HepG2 (cell line): ENCODE data around the gene PTRHD1. TPM values are rescaled to one million over a fixed set of nuclear protein-coding genes. Genes with fewer than 3 reads are reported as not detected.

Experiments
- ARNTL ChIP-seq: sonication (generic); formaldehyde crosslinking; IDR thresholded peaks from 2 replicates; pipeline ENCODE4 v1.4.0; 2020; ENCODE audit warnings: mild to moderate bottlenecking, missing genetic modification reagents
- ELF3 ChIP-seq: IDR thresholded peaks from 2 replicates; pipeline ENCODE4 v1.6.1; 2016; ENCODE audit warnings: missing genetic modification reagents, missing compliant biosample characterization
- HOXD1 ChIP-seq: sonication (generic); formaldehyde crosslinking; IDR thresholded peaks from 2 replicates; pipeline ENCODE4 v1.5.0; 2020; ENCODE audit warnings: missing genetic modification reagents
- MATR3 ChIP-seq: sonication (generic); formaldehyde crosslinking; IDR thresholded peaks from 2 replicates; pipeline ENCODE4 v1.4.0; 2020; ENCODE audit warnings: missing genetic modification reagents
- MTF1 ChIP-seq: sonication (generic); formaldehyde crosslinking; IDR thresholded peaks from 2 replicates; pipeline ENCODE4 v1.5.0; 2020; ENCODE audit warnings: missing genetic modification reagents
- MZF1 ChIP-seq: sonication (generic); formaldehyde crosslinking; IDR thresholded peaks from 2 replicates; pipeline ENCODE4 v1.8.1; 2023; ENCODE audit warnings: mild to moderate bottlenecking, missing genetic modification reagents, borderline replicate concordance
- NFKBIZ ChIP-seq: IDR thresholded peaks from 2 replicates; pipeline ENCODE4 v1.6.1; 2018; ENCODE audit warnings: missing genetic modification reagents, missing compliant biosample characterization
- ZBTB21 ChIP-seq: sonication (generic); formaldehyde crosslinking; IDR thresholded peaks from 2 replicates; pipeline ENCODE4 v1.4.0; 2020; ENCODE audit warnings: missing genetic modification reagents
- ZFP36L1 ChIP-seq: sonication (generic); formaldehyde crosslinking; IDR thresholded peaks from 2 replicates; pipeline ENCODE4 v1.8.0; 2022; ENCODE audit warnings: mild to moderate bottlenecking, missing genetic modification reagents, moderate library complexity
- ZIK1 ChIP-seq: sonication (generic); formaldehyde crosslinking; IDR thresholded peaks from 2 replicates; pipeline ENCODE4 v1.5.0; 2020; ENCODE audit warnings: mild to moderate bottlenecking, low read depth, missing genetic modification reagents, borderline replicate concordance
- ZNF136 ChIP-seq: sonication (generic); formaldehyde crosslinking; IDR thresholded peaks from 2 replicates; pipeline ENCODE4 v1.8.1; 2022; ENCODE audit warnings: low read depth, mild to moderate bottlenecking, moderate library complexity, missing genetic modification reagents
- ZNF263 ChIP-seq: sonication (generic); formaldehyde crosslinking; IDR thresholded peaks from 2 replicates; pipeline ENCODE4 v1.4.0; 2020; ENCODE audit warnings: missing genetic modification reagents
- ZNF337 ChIP-seq: sonication (generic); formaldehyde crosslinking; IDR thresholded peaks from 2 replicates; pipeline ENCODE4 v1.5.1; 2020; ENCODE audit warnings: missing genetic modification reagents, low read depth, mild to moderate bottlenecking, borderline replicate concordance
- ZNF446 ChIP-seq: sonication (generic); formaldehyde crosslinking; IDR thresholded peaks from 2 replicates; pipeline ENCODE4 v1.5.0; 2020; ENCODE audit warnings: mild to moderate bottlenecking, missing genetic modification reagents
- ZNF598 ChIP-seq: sonication (generic); formaldehyde crosslinking; IDR thresholded peaks from 2 replicates; pipeline ENCODE4 v1.5.1; 2020; ENCODE audit warnings: mild to moderate bottlenecking, missing genetic modification reagents, borderline replicate concordance
- ZNF7 ChIP-seq: IDR thresholded peaks from 2 replicates; pipeline ENCODE4 v1.6.1; 2016; ENCODE audit warnings: missing biosample characterization, missing genetic modification reagents
- ZNF746 ChIP-seq: sonication (generic); formaldehyde crosslinking; IDR thresholded peaks from 2 replicates; pipeline ENCODE4 v1.8.0; 2022; ENCODE audit warnings: mild to moderate bottlenecking, missing genetic modification reagents
- ZNF788 ChIP-seq: sonication (generic); formaldehyde crosslinking; IDR thresholded peaks from 2 replicates; pipeline ENCODE4 v1.5.0; 2020; ENCODE audit warnings: mild to moderate bottlenecking, missing genetic modification reagents, borderline replicate concordance
- ZNF839 ChIP-seq: sonication (generic); formaldehyde crosslinking; IDR thresholded peaks from 2 replicates; pipeline ENCODE4 v1.4.0; 2020; ENCODE audit warnings: missing genetic modification reagents, mild to moderate bottlenecking, borderline replicate concordance
- polyA plus RNA-seq, 8 experiments: library from polyadenylated mRNA; depleted of rRNA in 3 of 8; stranded (reverse) in 7 of 8; unstranded in 1 of 8; fragments of >200 nt; fragmentation: Illumina TruSeq in 4 of 8; extraction: Trizol in 4 of 8; gene quantifications; 2 replicates each; pipeline versions ENCODE4 v1.2.1 to v1.2.3, GENCODE V29; 2011 to 2016; ENCODE audit warnings: low read depth in 4 of 8, missing spikeins in 1 of 8, mixed read lengths in 1 of 8; ENCODE audit not compliant: insufficient read depth in 1 of 8
- total RNA-seq, 5 experiments: library from RNA; depleted of rRNA; stranded (reverse); fragments of >200 nt; fragmentation: Illumina TruSeq; extraction: Trizol; gene quantifications; 2 replicates each; pipeline ENCODE4 v1.2.3, GENCODE V29; 2016; ENCODE audit warnings: low read depth in 1 of 5
- TF ChIP-seq, protein P1 (sequence below): sonication (generic); formaldehyde crosslinking; IDR thresholded peaks from 2 replicates; pipeline ENCODE4 v1.4.0; 2020; ENCODE audit warnings: missing genetic modification reagents
- TF ChIP-seq, protein P2 (sequence below): IDR thresholded peaks from 2 replicates; pipeline ENCODE4 v1.6.1; 2016; ENCODE audit warnings: mild to moderate bottlenecking, missing biosample characterization, missing genetic modification reagents
- TF ChIP-seq, protein P3 (sequence below): sonication (generic); formaldehyde crosslinking; IDR thresholded peaks from 2 replicates; pipeline ENCODE4 v1.4.0; 2020; ENCODE audit warnings: missing genetic modification reagents, borderline replicate concordance
- TF ChIP-seq, protein P4 (sequence below): IDR thresholded peaks from 2 replicates; pipeline ENCODE4 v1.6.1; 2016; ENCODE audit warnings: low read depth

PTRHD1 gene
- total and polyA plus RNA-seq, 2 of the 13 experiments (the other 11 are each of a cell fraction or from before 2014, with no cell fraction given), result 72.6 to 90.8 TPM

DNA sequence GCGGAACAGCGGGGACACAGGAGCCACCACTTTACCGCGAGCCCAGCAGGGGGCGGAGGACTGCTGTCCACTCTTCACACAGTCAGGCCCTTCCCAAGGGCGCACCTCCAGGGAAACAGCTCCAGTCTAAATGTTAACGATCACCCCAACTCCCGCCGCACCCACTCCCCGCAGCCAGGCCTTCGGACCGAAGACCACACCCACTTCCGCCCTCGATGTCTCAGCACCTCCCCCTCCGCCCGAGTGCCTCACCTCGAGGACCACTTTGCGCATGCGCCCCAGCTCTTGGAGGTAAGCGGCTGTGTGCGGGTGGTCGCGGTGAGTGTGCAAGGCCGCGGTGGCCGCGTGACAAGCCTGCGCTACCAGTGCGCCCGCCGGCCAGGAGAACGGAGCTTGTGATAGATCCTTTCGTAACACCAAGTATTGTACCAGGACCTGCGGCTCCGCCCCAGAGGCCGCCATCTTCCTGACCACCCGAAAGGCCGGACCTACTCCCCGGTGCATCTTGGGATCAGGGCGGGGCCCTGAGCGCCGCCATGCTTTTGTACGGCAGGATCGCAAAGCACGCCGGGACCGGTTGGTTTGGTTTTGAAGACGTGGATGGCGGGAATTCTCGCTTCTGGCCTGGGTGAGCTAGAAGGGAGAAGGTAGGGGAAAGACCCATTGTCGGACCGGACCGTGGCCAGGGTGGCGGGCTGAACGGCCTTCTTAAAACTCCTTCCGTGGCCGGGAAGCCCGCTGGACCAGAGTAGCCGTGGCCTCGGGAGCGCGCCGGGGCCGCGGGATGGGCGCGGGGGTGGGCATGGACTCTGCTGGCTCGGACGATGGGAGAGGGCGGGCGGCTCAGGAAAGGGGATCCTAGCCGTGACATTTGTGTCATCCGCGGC, at the start of gene PTRHD1, which contains the start of gene CENPO (continued):
- TF ChIP-seq ZNF337 (CRISPR knock-in tag) (no peak), MATR3 (CRISPR knock-in tag) (no peak), ELF3 (CRISPR knock-in tag) (peak; percentile 85), ZFP36L1 (CRISPR knock-in tag) (peak; percentile 97), ZNF788 (CRISPR knock-in tag) (peak; percentile 93), ZNF598 (CRISPR knock-in tag) (peak; percentile 96), ZNF7 (CRISPR knock-in tag) (no peak; the same call in 1 of the 2 replicates), NFKBIZ (CRISPR knock-in tag) (peak; percentile 20; the same call in 1 of the 2 replicates), ZNF136 (peak; percentile 72), ZNF263 (CRISPR knock-in tag) (peak; percentile 29), ZNF446 (CRISPR knock-in tag) (no peak), MZF1 (no peak), ZBTB21 (CRISPR knock-in tag) (peak; percentile 15; the same call in 1 of the 2 replicates), ARNTL (CRISPR knock-in tag) (peak; percentile 78), ZIK1 (CRISPR knock-in tag) (no peak), ZNF839 (0 out of 2 replicates have a peak, but pooled peaks have one; percentile 64), MTF1 (CRISPR knock-in tag) (no peak), ZNF746 (CRISPR knock-in tag) (peak; percentile 47; the same call in 1 of the 2 replicates), HOXD1 (CRISPR knock-in tag) (peak; percentile 65; the same call in 1 of the 2 replicates)
- TF ChIP-seq, protein P1, sequence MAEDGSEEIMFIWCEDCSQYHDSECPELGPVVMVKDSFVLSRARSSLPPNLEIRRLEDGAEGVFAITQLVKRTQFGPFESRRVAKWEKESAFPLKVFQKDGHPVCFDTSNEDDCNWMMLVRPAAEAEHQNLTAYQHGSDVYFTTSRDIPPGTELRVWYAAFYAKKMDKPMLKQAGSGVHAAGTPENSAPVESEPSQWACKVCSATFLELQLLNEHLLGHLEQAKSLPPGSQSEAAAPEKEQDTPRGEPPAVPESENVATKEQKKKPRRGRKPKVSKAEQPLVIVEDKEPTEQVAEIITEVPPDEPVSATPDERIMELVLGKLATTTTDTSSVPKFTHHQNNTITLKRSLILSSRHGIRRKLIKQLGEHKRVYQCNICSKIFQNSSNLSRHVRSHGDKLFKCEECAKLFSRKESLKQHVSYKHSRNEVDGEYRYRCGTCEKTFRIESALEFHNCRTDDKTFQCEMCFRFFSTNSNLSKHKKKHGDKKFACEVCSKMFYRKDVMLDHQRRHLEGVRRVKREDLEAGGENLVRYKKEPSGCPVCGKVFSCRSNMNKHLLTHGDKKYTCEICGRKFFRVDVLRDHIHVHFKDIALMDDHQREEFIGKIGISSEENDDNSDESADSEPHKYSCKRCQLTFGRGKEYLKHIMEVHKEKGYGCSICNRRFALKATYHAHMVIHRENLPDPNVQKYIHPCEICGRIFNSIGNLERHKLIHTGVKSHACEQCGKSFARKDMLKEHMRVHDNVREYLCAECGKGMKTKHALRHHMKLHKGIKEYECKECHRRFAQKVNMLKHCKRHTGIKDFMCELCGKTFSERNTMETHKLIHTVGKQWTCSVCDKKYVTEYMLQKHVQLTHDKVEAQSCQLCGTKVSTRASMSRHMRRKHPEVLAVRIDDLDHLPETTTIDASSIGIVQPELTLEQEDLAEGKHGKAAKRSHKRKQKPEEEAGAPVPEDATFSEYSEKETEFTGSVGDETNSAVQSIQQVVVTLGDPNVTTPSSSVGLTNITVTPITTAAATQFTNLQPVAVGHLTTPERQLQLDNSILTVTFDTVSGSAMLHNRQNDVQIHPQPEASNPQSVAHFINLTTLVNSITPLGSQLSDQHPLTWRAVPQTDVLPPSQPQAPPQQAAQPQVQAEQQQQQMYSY, result peak; percentile 91
- TF ChIP-seq, protein P2, sequence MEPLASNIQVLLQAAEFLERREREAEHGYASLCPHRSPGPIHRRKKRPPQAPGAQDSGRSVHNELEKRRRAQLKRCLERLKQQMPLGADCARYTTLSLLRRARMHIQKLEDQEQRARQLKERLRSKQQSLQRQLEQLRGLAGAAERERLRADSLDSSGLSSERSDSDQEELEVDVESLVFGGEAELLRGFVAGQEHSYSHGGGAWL (CRISPR knock-in tag), result peak; percentile 80
- TF ChIP-seq, protein P3, sequence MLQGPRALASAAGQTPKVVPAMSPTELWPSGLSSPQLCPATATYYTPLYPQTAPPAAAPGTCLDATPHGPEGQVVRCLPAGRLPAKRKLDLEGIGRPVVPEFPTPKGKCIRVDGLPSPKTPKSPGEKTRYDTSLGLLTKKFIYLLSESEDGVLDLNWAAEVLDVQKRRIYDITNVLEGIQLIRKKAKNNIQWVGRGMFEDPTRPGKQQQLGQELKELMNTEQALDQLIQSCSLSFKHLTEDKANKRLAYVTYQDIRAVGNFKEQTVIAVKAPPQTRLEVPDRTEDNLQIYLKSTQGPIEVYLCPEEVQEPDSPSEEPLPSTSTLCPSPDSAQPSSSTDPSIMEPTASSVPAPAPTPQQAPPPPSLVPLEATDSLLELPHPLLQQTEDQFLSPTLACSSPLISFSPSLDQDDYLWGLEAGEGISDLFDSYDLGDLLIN, result peak; percentile 99; the same call in 1 of the 2 replicates
- TF ChIP-seq, protein P4, sequence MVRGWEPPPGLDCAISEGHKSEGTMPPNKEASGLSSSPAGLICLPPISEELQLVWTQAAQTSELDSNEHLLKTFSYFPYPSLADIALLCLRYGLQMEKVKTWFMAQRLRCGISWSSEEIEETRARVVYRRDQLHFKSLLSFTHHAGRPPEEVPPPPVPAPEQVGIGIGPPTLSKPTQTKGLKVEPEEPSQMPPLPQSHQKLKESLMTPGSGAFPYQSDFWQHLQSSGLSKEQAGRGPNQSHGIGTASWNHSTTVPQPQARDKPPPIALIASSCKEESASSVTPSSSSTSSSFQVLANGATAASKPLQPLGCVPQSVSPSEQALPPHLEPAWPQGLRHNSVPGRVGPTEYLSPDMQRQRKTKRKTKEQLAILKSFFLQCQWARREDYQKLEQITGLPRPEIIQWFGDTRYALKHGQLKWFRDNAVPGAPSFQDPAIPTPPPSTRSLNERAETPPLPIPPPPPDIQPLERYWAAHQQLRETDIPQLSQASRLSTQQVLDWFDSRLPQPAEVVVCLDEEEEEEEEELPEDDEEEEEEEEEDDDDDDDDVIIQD, result peak; percentile 82
